GM10847 (cell line): ENCODE measurements around the gene EXD2.

Source experiments
- POLR2A ChIP-seq: IDR thresholded peaks from 2 replicates; pipeline ENCODE4 v1.6.1; 2011; ENCODE audit not compliant: insufficient read length; ENCODE audit errors: extremely low read depth

The EXD2 gene

GRCh38 chr14:69282448-69282847 lies 91.2 kb downstream of the EXD2 start:
- TF ChIP-seq POLR2A: no peak

GRCh38 chr14:69284170-69284569 lies 92.9 kb downstream of the EXD2 start:
- TF ChIP-seq POLR2A: no peak

- no peak for TF ChIP-seq POLR2A
Measured at GRCh38 chr14:69285661-69286255, 94.5 kb downstream of the EXD2 start.

- TF ChIP-seq POLR2A: no peak
Measured at GRCh38 chr14:69287098-69288010, 96.1 kb downstream of the EXD2 start.

GRCh38 chr14:69288011-69288771 lies 96.9 kb downstream of the EXD2 start:
- TF ChIP-seq POLR2A: no peak

- no peak for TF ChIP-seq POLR2A
Measured at GRCh38 chr14:69288956-69289705, 97.8 kb downstream of the EXD2 start.

GRCh38 chr14:69289811-69290520 lies 98.7 kb downstream of the EXD2 start:
- no peak for TF ChIP-seq POLR2A

GRCh38 chr14:69291396-69291795 lies 100.1 kb downstream of the EXD2 start:
- TF ChIP-seq POLR2A: no peak

GRCh38 chr14:69291891-69292561 lies 100.7 kb downstream of the EXD2 start:
- TF ChIP-seq POLR2A: no peak
